Smooth muscle cell (in vitro differentiated cells): ENCODE measurements around the gene METTL1. TPM values are rescaled to one million over a fixed set of nuclear protein-coding genes. Genes with fewer than 3 reads are reported as not detected.

ENCODE experiments used
- DNase-seq: peaks from one replicate; lab custom pipeline; 2025; ENCODE audit not compliant: unreplicated experiment; lab: John Stamatoyannopoulos, UW
- H2AFZ ChIP-seq: fragments of 200-600 bp; sonication (generic); 2 replicates; pipeline ENCODE4 v1.6.0; 2016; ENCODE audit warnings: antibody characterized with exemption, low read depth, mild to moderate bottlenecking
- H3F3A ChIP-seq: fragments of 200-600 bp; sonication (generic); 2 replicates; pipeline ENCODE4 v1.6.0; 2017; ENCODE audit warnings: antibody characterized with exemption, low read depth
- H3K27ac ChIP-seq: fragments of 200-600 bp; sonication (generic); 2 replicates; pipeline ENCODE4 v1.5.1; 2016; ENCODE audit warnings: low read depth, mild to moderate bottlenecking
- H3K27me3 ChIP-seq: fragments of 200-600 bp; sonication (generic); 2 replicates; pipeline ENCODE4 v1.6.1; 2016; ENCODE audit warnings: low read depth, mild to moderate bottlenecking
- H3K36me3 ChIP-seq: fragments of 200-600 bp; sonication (generic); 2 replicates; pipeline ENCODE4 v1.5.1; 2016; ENCODE audit warnings: low read depth
- H3K4me1 ChIP-seq: fragments of 200-600 bp; sonication (generic); 2 replicates; pipeline ENCODE4 v1.5.1; 2016; ENCODE audit warnings: low read depth
- H3K4me2 ChIP-seq: fragments of 200-600 bp; sonication (generic); 2 replicates; pipeline ENCODE4 v1.6.0; 2016; ENCODE audit warnings: mild to moderate bottlenecking
- H3K4me3 ChIP-seq: fragments of 200-600 bp; sonication (generic); 2 replicates; pipeline ENCODE4 v1.5.1; 2016; ENCODE audit warnings: mild to moderate bottlenecking
- H3K79me2 ChIP-seq: fragments of 200-600 bp; sonication (generic); 2 replicates; pipeline ENCODE4 v1.6.0; 2016; ENCODE audit warnings: low read depth, mild to moderate bottlenecking
- H3K9ac ChIP-seq: fragments of 200-600 bp; sonication (generic); 2 replicates; pipeline ENCODE4 v1.6.0; 2016; ENCODE audit warnings: low read depth
- H3K9me3 ChIP-seq: fragments of 200-600 bp; sonication (generic); replicated peaks from 2 replicates; pipeline ENCODE4 v1.5.1; 2016; ENCODE audit warnings: low read depth
- H4K20me1 ChIP-seq: fragments of 200-600 bp; sonication (generic); 2 replicates; pipeline ENCODE4 v1.6.0; 2016; ENCODE audit warnings: low read depth
- CTCF ChIP-seq: fragments of 200-600 bp; sonication (generic); IDR thresholded peaks from 2 replicates; pipeline ENCODE4 v1.5.1; 2017; ENCODE audit warnings: borderline replicate concordance, mild to moderate bottlenecking, antibody characterized with exemption; ENCODE audit not compliant: insufficient read depth, poor library complexity, severe bottlenecking
- WGBS: methylation state at CpG from one replicate; pipeline ENCODE4 v1.1.7; 2016; ENCODE audit warnings: low lambda C conversion rate; 5-methylcytosine and 5-hydroxymethylcytosine counted together
- polyA plus RNA-seq: library from polyadenylated mRNA; unstranded; fragments of >200 nt; fragmentation: Nextera tagmentation; extraction: Ambion mirVana; gene quantifications from 2 replicates; pipeline ENCODE4 v1.2.1, GENCODE V29; 2016
- total RNA-seq: library from RNA; depleted of rRNA; stranded (reverse); fragments of >200 nt; gene quantifications from 2 replicates; pipeline ENCODE4 v1.2.3, GENCODE V29; 2014

METTL1 gene
- total and polyA plus RNA-seq, 2 experiments from 2014 or later = 4.1 to 20.3 TPM

GRCh38 chr12:57741413-57741789, 30.5 kb downstream of the METTL1 start:
- no peak overlapping the region for H2AFZ ChIP-seq
- no peaks in the 10 kb centered on the region for H3K79me2 ChIP-seq
- no peak overlapping the region for H3K4me3 ChIP-seq
- TF ChIP-seq CTCF = no peak
- no peak for DNase-seq
- 92% methylated on average over 1 of the region's 1 CpG for WGBS
- peaks cover 20% of the 10 kb centered on the region for H3K4me1 ChIP-seq
- no peak overlapping the region for H3K27ac ChIP-seq
- H3K36me3 ChIP-seq = no peaks in the 10 kb centered on the region
- H3K9me3 ChIP-seq = no peaks in the 10 kb centered on the region
- H3K27me3 ChIP-seq = peaks cover 68% of the 10 kb centered on the region
- no peak overlapping the region for H3K4me2 ChIP-seq
- H4K20me1 ChIP-seq = no peaks in the 10 kb centered on the region
- H3K9ac ChIP-seq = no peak overlapping the region
- H3F3A ChIP-seq = peaks cover 12% of the 10 kb centered on the region

GRCh38 chr12:57740656-57741412, 31.1 kb downstream of the METTL1 start:
- no peak overlapping the region for H3K4me3 ChIP-seq
- WGBS = 75% methylated on average over 5 of the region's 5 CpGs
- no peak overlapping the region for H3K4me2 ChIP-seq
- peaks cover 6% of the 10 kb centered on the region for H3F3A ChIP-seq
- H3K36me3 ChIP-seq = no peaks in the 10 kb centered on the region
- H4K20me1 ChIP-seq = no peaks in the 10 kb centered on the region
- no peaks in the 10 kb centered on the region for H3K79me2 ChIP-seq
- no peak overlapping the region for H3K27ac ChIP-seq
- H2AFZ ChIP-seq = no peak overlapping the region
- no peaks in the 10 kb centered on the region for H3K9me3 ChIP-seq
- no peak for DNase-seq
- H3K27me3 ChIP-seq = peaks cover 74% of the 10 kb centered on the region
- H3K9ac ChIP-seq = no peak overlapping the region
- TF ChIP-seq CTCF = no peak
- H3K4me1 ChIP-seq = peaks cover 16% of the 10 kb centered on the region

GRCh38 chr12:57739914-57740538, 31.9 kb downstream of the METTL1 start:
- Histone ChIP-seq H3F3A (no peaks in the 10 kb centered on the region), H3K9ac (no peak overlapping the region), H3K27ac (no peak overlapping the region), H3K27me3 (peaks cover 82% of the 10 kb centered on the region), H3K79me2 (no peaks in the 10 kb centered on the region), H4K20me1 (no peaks in the 10 kb centered on the region), H3K36me3 (no peaks in the 10 kb centered on the region), H3K4me3 (no peak overlapping the region), H3K4me1 (peaks cover 17% of the 10 kb centered on the region), H3K9me3 (no peaks in the 10 kb centered on the region), H3K4me2 (no peak overlapping the region), H2AFZ (no peak overlapping the region)
- TF ChIP-seq CTCF = no peak
- WGBS = 34% methylated on average over 10 of the region's 10 CpGs
- no peak for DNase-seq
